ENCODE data around the gene FCGR3B.
A peak's percentile ranks its signal among the peaks of the same experiment; 100 is the strongest.
"Not testable (repeated sequence)": the region's sequence is repeated elsewhere in the genome, so short reads cannot be mapped to it uniquely, and the experiment has no call there.

FCGR3B gene

DNA sequence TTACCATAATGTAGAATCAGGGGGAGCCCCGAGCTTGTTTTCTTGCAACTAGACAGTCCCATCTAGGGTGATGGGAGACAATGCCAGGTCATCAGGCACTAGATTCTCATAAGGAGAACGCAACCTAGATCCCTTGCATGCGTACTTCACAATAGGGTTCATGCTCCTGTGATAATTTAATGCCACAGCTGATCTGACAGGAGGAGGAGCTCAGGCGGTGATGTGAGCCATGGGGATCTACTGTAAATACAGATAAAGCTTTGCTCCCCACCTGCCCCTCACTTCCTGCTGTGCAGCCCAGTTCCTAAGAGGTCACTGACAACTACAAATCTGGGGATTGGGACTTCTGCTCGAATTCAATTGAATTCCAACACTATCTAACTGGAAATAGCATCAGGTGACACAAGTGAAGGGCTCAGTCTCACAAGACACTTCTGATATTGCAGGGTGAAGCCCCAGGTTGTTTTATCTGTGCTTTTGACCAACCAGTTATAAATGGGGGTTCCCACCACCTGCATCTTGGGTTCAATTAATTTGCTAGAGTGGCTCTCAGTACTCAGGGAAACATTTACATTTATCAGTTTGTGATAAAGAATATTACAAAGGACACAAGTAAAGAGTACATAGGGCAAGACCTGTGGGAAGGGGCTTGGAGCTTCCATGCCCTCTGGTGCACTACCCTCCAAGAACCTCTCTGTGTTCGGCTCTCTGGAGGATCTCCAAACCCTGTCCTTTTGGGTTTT, 7.4 kb upstream of the FCGR3B start:
- not testable (repeated sequence) for DNase-seq

DNA sequence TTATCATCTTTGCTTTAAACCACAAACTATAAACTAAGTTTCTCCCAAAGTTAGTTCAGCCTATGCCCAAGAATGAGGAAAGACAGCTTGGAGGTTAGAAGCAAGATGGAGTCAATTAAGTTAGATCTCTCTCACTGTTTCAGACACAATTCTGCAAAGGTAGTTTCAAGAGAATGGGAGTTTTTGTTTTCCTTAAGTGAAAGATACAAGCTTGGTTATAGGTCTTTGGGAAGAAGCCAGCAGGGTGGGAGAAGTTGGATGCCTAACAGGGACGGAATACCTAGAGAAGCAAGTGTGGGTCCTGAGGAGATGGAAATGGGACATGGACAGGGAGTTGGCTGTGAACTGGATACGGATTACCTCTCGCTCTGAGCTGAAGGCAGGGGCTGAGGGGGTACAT, 6.0 kb upstream of the FCGR3B start:
- DNase-seq: not testable (repeated sequence)

DNA sequence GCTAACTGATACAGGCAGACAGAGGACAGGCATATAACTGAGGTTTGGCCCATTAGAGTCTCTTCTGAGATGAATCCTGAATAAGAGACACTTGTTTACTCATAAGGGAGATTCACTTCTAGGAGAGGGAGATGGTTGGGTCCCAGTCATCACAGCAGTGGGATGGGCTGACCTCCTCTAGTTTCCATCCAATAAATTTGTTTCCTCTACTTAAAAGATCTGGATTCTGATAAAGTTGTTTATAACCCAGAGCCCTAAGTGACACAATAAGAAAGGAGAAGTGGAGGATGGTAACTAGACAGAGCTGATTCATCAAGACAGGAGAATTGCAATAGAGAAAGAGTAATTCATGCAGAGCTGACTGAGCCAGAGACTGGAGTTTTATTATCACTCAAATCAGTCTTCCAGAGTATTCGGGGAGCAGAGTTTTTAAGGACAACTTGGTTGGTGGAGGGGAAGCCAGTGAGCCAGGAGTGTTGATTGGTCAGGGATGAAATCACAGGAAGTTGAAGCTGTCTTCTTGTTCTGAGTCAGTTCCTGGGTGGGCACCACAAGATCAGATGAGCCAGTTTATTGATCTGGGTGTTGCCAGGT, 5.3 kb upstream of the FCGR3B start:
- not testable (repeated sequence) for DNase-seq

DNA sequence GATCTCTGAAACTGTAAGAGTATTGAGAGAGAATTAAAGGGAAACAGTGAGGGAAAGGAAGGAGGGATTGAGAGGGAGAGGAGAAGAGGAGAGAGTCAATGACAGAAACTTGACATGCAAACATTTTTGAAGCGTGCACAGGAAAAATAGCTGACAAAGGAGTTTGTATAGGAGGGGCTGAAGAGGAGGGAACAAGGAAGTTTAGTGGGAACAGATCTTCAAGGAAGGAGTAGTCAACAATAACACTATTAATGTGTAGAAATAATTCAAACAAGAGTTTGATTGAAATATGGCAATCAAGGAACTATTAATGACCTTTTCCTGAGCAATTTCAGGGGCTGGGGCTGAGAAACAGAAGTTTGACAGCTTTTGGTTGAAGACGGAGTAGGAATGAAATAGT, 4.0 kb upstream of the FCGR3B start:
- DNase-seq: not testable (repeated sequence)

DNA sequence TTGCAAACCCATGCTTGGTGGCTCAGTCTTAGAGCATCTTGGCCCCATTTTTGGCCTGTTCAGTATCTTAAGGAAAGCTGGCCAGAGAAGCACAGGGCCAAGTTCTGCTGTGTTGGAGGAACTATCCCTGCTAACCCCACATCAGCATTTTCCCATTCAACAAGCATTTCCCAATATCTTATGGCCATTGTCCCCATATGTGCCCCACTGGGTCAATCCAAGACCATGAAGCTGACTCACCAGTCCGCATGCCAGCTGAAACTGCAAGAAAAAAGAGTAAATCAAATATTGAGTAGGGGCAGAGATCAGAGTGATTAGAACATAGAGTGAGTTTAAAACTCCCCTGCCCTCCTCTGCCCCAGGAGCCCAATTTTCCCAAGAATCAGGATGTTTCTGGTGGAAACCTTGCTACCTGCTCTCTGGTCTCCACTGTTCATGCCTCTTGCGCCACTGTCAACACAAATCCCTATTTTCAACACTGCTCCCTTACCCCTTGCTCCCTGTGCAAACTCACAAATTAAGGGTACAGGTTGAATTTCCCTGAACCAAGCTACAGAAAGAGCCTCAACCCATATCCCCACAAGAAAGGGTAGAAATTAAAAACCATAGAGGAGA, 741 bp downstream of the FCGR3B start:
- DNase-seq: not testable (repeated sequence)

DNA sequence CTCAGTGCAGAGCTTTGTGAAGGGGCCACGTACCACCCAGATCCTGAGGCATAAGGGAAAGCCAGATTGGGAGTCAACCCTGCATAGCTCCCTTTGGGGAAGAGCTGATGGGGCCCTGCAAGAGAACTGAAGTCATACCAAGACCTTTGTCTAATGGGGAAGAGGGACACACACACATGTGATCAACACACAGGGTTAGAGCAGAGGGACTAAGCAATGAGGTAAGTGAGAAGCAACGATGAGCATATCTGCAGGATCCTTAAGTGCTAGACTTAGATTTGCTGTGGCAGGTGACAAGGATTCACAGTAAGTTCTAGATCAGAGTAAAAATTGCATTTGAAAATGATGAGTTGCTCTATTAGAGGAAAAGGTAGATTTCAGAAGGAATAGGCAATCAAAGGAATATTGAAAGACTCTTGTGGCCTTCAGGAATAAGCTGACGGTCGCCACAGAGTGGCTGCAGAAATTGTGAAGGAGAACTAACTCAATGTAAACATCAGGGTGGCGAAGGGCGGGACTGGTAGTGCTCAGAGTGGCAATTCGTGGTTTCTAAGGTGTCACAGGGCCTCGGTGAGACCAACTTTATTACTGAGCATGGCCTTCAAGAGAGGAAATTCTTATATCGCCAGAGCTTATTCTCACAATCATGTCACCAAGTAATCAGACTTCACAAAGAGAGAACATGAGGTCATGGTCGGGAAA, 4.4 kb downstream of the FCGR3B start:
- DNase-seq: not testable (repeated sequence)

DNA sequence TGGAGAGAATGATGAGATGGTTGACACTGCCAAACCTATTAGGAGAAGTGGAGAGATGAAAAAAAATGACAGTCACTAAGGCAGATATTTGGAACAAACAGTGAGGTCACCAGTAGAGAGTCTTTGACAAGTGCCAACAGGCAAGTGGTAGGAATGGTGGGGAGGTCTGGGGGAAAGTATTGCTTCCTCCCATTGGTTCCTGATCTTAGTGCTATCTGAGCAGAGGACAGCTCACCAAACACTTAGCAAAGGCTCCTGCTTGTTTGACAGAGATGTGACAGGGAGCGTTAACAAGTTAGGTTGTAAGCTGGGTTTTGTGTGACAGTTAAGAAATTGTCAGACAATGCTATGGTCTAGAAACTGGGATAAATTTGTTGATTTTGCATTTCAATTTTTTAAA, 6.4 kb downstream of the FCGR3B start:
- DNase-seq: not testable (repeated sequence)

DNA sequence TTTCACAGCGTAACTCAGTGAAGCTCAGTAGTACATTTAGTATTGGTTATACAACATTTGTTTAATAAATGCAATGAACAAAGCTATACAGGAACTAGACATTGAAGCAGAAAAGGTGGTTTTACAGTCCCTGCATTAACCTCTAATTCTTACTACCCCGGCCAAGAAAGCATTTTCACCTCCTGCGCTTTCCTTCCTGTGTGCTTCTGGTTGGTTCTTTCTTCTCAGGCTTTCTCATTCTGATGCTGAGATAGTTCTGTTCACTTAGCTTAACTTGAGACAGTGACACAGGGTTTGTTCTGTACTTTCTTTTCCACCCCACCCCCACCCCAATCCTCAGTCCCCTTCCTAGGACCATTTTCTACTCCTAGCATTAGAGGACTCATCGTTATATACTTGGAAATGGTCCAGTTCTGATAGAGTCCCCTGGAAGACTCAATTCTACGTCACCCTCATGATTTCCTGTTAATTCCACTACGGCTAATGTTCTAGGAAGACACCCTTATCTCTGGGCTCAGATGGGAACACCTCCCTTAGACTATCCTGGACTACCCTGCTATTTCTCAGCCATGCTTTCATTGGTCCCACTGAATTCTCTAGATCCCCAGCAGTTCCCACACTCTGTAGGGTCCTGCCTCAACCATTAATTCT, 7.5 kb downstream of the FCGR3B start:
- not testable (repeated sequence) for DNase-seq

DNA sequence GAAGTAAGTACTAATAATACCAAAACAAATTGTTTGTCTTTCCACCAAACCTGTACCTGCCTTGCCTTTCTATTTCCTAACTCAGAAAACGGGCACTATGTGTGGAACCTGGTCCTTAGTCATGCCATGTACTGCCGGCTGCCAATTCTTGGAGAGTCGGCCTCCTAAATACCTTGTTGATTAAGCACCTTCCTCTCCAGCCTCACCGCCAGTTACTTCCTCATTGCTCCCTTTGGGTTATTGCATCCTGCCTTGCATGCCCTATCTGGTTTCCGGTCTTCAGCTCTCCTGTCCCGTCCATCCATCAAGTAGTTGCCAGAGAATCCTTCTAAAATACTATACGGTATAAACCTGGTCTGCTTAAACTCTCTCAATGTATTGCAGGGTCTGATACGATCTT, 8.9 kb downstream of the FCGR3B start:
- DNase-seq: not testable (repeated sequence)

DNA sequence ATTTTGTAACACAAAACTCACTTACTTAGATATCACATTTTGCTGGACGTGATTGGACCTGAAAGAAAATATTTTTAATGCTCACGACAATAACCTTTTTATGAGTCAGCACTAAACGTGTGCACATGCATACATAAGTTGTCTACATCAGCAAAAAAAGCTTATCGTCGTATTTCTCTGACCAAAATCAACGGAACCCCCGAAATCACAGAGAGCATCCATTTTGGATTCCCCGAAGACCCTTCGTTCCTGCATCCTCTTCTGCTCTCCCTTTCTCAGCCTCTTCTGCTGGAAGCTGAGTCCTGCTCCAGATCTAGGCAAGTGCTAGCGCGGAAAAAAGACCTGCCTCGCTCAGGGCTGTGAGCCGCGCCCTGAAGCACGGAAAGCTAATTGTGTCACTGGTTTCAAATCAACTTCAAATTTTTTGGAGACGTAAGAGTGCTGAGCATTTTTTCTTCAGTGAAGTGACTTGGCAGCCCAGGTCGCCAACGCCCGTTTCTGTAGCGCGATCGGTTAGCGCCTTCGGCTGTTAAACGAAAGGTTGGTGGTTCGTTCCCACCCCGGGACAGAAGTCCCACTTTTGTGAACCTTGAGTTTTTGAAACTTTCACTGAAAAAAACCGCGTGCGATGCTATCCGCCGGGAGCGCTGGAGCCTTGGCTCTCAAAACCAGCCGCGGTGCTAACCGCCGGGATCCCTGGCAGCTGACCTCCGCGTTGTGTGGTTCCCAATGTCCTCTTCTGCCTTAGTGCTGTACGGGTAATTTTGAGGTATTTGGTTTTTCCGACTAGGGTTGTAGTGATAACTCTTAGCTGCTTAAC, 9.6 kb downstream of the FCGR3B start:
- DNase-seq: peak; percentile 12 to 76 (median 42)

DNA sequence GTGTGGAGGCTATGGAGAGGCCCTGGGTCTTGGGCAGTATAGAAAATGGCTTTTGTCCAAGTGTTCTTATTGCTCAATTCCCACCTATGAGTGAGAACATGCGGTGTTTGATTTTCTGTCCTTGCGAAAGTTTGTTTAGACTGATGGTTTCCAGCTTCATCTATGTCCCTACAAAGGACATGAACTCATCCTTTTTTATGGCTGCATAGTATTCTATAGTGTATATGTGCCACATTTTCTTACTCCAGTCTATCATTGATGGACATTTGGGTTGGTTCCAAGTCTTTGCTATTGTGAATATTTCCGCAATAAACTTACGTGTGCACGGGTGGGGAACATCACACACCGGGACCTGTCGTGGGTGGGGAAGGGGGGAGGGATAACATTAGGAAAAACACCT, 10.6 kb downstream of the FCGR3B start:
- DNase-seq: not testable (repeated sequence)

DNA sequence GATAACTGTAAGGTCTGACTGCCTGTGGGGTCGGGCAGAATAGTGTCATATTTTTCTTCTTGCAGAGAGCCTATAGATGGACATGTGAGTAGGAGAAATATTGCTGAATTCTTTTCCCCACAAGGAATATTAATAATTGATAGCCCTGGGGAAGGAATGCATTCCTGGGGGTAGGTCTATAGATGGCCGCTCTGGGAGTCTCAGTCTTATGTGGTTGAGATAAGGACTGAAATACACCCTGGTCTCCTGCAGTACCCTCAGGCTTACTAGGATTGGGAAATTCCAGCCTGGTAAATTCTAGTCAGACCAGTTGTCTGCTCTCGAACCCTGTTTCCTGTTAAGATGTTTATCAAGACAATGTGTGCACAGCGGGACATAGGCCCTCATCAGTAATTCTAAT, 12.5 kb downstream of the FCGR3B start:
- DNase-seq: not testable (repeated sequence)

DNA sequence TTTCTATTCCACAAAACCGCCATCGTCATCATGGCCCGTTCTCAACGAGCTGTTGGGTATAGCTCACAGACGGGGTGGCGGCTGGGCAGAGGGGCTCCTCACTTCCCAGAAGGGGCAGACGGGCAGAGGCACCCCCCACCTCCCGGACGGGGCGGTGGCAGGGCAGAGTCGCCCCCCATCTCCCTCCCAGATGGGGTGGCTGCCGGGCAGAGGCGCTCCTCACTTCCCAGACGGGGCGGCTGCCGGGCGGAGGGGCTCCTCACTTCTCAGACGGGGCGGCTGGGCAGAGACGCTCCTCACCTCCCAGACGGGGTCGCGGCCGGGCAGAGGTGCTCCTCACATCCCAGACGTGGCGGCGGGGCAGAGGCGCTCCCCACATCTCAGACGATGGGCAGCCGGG, 14.6 kb downstream of the FCGR3B start:
- not testable (repeated sequence) for DNase-seq

DNA sequence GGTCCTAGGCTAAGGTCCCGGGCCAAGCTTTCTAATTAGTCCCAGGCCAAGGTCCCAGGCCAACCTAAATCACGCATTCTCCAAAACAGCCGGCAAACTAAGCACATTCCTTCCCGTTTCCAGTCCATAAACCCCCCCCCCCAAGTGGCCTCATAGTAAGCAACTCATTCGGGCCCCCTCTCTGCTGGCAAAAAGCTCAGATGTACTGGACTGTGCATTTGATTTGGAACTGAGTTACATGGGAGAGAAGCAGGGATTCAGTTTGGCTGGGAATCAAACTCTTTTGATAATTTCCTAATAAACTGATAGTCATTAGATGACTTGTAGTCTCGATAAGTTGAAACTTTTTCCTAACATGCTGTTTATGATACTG, 17.8 kb downstream of the FCGR3B start:
- DNase-seq: not testable (repeated sequence)

DNA sequence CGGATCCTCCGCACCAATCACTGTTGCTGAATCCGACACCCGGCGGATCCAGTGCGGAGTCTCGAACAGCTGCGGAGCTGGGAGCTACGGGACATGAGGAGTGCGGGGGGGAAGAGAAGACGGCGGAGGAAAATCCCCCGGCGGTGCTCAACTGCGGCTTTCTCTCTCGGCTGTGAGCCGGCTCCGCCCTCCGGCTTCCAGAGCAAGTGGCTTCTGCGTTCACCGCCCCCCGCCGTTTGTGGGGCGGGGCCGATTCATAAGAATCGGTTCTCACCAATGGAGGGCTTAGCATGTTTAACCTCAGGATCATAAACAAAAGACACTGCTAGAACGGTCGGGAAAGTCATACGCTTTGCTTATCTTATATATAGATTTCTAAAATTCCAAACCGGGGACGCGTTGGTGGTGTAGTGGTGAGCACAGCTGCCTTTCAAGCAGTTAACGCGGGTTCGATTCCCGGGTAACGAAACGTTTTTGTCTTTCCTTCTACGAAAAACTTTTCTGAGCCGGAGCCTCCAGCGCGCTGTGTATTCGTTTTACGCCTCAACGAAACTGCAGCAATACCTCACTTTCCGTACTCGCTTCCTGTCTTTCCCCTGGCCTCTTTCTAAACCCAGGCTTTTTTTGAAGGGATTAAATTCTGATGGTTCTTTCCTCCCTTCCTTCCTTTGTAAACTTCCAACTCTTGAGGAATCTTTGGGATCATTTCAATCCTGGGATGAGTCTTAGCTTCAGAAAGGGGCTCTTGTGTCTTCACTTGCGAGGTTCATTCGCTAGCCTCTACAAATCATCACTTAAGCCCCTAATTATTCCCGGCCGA, 18.4 kb downstream of the FCGR3B start:
- peak; percentile 56 to 78 (median 64) for DNase-seq

DNA sequence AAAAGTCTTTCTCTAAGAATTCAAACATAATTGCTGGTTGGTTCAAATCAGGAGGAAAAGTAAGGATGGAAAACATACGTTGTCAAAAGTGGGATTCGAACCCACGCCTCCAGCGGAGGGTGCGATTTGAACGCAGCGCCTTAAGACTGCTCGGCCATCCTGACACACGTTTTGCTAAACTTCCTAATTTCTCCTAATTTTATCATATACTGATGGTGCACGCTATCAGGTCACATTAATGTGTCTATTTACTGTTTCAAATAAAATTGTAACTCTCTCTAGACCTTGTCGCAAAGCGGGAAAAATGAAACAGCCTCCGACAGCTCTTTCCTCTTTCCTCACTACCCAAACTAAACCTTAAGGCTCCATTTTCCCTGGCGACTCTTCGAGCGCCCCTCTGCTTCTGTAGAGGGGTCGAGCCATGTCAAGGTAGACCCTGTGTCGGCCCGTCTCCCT, 19.1 kb downstream of the FCGR3B start:
- DNase-seq: not testable (repeated sequence)

DNA sequence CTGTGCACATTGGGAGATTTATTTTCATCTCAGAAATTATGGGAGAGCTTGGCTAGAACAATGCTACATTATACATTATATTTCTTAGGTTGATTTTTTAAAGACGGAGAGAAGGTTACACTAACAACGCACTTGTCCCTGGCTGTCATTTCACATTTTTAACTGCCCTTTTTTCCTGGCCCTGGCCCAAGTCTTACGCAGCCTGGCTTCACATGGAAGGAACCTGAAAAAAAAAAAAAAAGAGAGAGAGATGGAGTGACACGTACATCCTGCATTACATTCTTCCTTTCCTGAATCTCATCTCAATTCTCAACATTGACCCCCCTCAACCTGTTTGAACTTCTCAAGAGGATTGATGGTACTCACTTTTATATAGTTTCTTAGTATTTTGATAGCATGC, 20.8 kb downstream of the FCGR3B start:
- not testable (repeated sequence) for DNase-seq

DNA sequence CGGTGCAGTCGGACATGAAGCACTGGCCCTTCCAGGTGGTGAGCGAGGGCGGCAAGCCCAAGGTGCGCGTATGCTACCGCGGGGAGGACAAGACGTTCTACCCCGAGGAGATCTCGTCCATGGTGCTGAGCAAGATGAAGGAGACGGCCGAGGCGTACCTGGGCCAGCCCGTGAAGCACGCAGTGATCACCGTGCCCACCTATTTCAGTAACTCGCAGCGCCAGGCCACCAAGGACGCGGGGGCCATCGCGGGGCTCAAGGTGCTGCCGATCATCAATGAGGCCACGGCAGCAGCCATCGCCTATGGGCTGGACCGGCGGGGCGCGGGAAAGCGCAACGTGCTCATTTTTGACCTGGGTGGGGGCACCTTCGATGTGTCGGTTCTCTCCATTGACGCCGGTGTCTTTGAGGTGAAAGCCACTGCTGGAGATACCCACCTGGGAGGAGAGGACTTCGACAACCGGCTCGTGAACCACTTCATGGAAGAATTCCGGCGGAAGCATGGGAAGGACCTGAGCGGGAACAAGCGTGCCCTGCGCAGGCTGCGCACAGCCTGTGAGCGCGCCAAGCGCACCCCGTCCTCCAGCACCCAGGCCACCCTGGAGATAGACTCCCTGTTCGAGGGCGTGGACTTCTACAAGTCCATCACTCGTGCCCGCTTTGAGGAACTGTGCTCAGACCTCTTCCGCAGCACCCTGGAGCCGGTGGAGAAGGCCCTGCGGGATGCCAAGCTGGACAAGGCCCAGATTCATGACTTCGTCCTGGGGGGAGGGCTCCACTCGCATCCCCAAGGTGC, 24.2 kb downstream of the FCGR3B start:
- not testable (repeated sequence) for DNase-seq

DNA sequence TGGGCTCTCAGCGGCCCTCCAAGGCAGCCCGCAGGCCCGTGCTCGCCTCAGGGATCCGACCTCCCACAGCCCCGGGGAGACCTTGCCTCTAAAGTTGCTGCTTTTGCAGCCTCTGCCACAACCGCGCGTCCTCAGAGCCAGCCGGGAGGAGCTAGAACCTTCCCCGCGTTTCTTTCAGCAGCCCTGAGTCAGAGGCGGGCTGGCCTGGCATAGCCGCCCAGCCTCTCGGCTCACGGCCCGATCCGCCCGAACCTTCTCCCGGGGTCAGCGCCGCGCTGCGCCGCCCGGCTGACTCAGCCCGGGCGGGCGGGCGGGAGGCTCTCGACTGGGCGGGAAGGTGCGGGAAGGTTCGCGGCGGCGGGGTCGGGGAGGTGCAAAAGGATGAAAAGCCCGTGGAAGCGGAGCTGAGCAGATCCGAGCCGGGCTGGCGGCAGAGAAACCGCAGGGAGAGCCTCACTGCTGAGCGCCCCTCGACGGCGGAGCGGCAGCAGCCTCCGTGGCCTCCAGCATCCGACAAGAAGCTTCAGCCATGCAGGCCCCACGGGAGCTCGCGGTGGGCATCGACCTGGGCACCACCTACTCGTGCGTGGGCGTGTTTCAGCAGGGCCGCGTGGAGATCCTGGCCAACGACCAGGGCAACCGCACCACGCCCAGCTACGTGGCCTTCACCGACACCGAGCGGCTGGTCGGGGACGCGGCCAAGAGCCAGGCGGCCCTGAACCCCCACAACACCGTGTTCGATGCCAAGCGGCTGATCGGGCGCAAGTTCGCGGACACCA, 25.0 kb downstream of the FCGR3B start:
- DNase-seq: not testable (repeated sequence)

Measured in activated CD4-positive, CD25-positive, alpha-beta regulatory T cell (primary cell).